Superior temporal gyrus (tissue), 1 donor: Measurements from ENCODE around the gene ATG5.
A peak's percentile ranks its signal among the peaks of the same experiment; 100 is the strongest.

Experiments used
- DNase-seq: peaks from one replicate; pipeline ENCODE4 v3.0.0-alpha.2; 2016; ENCODE audit errors: extremely low spot score

ATG5 gene

DNA sequence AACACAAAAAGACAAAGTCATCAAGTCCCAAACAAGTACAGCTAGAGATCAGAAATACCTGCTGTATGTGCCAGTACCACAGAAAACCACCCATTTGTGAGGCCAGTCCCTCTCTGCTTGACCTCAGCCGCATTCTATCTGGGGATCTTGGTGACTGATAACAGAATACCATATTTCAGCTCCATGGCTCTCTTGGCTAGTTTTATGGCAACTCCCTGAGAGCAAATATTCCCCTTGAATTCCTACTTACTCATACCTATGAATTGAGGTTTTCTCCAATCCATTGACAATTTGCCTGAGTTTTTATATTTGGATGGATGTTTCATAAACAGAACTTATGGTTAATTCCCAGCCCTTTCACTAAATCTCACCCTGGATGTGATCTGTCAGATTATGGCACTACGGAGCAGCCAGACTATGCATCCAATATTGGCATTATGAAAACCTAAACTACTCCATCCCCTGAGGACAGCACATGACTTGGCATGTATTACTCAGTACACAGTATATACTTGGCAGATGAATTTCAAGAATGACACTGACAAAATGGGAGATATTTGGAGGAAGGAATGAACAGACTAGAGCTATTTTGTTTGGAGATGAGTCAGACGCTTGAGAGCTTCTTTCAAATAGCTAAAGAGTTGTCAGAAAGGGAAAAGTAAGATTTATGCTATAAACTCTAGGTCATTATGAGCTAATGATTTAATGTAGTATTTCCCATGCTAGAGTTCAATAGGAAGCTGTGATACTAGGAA, 143.7 kb downstream of the ATG5 start:
- DNase-seq: no peak

DNA sequence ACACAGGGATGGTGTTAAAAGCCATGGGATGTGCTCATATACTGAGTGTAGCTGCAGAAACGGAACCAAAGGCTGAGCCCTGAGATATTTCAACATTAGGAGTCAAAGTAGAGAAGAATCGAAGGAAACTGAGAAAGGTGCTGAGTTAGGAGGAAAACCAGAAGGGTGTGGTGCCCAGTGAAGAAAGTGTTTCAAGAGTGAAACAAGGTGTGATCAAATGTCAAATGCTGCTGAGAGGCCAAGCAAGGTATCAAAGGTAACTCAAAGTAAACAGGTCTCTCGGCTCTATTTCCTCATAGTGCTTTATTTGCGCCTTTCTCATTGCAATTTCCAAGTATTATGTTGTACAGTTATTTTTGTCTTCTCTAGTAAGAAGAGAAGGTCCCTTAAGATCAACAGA, 145.4 kb downstream of the ATG5 start:
- no peak for DNase-seq

DNA sequence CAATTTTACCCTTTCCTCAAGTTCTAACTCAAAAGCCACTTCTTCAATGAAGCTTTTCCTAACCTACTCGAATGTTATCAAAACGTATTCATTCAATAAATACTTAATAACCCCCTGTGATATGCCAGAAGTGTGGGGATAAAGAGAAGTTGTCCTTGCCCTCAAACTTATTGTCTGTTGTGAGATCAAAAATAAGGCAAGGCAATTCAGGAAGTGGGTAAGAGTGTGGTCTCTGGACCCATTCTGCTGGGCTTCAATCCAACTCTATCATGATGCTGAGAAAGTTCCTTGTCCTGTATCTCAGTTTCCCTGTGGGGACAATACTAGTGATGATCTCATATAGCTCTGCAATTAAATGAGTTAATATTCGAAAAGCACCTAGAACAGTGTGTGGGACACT, 146.7 kb downstream of the ATG5 start:
- DNase-seq: no peak

DNA sequence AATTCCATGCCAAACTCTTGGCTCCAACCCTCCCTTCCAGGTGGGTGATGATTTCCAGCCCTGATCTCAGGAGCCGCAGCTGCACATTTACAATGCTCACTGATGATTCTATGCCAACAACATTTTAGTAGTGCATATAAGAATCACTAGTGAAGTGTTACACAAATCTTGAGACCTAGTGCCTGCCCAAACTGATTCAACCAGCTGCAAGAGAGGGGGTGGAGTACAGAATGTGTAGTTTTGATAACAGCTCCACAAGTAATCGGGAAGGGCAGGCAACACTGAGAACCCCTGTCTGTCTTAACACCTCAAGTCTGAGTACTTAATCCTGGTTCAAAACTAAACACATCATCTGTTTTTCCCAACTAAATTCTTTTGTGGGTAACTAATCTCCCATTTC, 147.8 kb downstream of the ATG5 start:
- DNase-seq: no peak

DNA sequence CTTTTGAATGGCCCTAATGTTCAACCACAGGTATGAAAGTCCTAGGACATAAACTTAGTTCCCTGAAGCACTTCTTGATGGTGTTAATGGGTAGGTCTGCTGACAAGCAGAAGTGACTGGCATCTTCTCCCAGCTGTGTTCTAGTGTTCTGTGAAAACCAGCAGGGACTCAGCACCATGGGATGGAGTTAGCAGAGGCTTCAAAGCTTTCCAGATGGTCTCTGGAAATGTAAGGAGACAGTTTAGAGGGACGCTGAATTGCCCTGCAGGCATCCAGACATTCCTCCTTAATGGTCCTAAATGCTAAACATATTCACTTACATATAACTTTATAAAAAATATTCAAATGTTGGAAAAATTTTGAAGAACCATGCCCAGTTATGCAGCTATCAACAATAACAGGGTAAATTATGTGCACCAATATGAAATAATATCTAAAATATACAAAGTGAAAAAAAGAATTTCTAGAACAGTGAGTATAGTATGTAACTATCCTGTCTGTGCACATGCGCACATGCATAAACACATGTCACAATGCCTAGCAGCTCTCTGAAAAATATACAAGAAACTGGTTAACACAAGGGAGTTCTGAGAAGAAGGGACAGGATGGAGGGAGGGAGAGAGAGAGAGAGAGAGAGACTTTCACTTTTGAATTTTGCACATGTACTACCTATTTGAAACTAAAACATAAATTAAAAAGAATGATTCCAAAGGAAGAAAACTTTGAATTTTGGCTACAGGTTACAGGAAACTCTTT, 152.3 kb downstream of the ATG5 start:
- no peak for DNase-seq

DNA sequence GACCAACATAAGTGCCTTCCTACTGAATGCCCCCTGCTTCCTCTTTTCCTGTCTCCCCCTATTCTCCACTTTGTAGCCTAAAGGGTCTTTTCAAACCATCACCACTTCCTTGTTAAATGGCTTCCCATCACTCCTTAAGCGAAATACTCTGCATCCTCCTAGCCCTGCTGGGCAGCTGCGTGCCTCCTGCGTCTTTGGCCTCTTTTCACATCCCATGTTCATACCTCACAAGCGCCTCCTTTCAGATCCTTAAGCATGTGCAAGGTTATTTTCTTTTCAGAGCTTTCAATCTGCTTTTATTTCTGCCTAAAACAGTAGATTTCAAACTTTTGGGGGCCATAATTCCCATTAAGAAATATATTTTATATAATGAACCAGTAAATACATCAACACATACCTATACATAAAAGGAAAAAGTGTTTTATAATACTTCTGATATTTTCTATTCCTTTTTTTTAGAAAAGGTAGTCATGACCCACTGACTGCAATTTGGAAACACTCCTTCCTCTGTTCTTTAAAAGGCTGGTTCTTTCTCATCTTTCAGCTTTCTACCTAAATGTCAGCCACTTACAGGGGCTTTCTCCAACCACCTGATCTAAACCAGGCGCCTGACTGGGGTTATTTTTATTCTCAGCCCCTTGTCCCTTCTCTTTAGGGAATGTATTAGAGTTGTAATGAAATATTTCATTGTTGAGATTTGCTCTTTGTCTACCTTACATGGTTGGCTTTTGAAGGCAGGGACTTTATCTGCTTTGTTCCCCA, 155.3 kb downstream of the ATG5 start:
- no peak for DNase-seq

DNA sequence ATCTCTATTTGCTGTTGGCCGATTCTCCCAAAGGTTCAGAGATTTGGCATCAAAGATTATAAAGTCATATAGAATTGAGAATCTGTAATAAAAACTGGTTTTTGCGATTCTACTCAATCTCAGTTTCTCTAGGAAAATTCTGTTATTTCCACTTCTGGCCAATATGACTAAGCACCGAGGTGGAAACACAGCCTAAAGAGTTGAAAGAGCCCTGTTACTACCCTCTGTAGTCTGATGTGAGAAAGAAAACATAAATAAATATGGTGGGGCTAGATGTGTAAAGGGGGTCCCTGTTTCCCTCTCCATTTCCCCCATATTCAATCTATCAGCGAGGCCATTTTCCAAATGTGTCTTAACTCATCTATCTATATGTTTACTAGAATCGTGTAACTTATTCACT, 156.0 kb downstream of the ATG5 start:
- no peak for DNase-seq

DNA sequence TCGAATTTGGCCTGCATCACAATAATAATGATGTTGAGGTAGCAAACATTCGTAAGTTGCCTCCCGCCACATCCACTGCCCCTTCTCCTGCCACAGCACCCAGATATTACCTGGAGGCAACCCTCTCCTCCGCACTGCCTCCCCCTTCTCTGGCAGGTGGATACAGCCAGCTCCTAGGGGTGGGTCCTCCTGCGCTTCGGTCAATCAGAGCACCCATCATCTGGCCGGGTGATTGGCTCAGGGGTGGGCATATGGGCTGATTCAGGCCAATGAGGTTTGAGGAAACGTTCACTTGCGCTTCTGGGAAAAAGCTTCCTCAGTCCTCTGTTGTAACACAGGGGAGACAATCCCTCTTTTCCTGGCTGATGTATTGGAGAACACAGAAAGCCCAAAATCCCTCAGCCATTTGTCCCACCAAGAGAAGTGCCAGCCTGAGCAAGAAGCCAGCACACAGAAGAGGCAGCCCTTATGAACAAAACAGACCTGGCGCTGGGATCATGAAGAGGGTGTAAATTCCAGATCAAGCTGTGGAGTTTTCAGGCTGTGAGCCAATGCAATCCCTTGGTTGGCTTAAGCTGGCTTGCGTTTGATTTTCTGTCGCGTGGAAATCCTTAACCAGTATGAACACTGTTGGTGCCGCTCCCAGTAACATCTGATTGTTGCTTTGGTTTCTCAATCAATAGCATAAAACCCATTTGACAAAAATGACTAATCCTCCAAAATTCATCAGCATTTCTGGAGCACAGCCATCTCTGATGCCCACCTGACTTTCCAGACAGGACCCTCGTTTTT, 157.3 kb downstream of the ATG5 start:
- DNase-seq: no peak

DNA sequence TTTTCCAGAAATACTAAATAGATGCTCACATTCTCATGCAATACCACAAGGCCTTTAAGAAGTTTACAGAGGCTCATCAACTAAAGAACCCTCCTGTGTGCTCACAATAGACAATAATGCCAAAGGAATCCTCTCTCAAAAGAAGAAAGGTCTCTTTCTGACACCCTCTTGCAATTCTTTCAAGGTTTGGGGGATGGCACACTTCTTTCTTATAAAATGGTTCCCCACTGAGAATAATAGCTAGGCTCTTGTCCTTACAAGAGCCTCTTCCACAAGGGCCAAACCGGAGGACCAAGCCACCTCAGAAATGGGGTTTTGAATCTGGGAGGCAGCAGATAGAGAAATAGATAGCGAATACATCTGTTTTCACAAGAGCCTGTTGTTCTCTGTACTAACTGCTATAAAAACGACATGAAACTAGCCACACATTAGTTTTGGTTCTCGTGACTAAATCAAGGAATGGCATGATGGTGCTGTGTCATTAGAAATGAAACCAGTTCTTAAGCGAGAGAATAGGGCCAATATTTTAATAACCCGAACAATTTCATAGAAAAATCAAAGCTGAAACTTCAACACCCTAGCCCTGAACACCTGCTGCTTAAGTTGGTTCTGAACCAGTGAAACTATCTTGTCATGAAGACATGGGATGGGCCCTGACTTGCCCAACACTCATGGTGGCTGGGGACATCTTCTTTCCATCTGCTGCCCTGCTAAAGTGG, 158.3 kb downstream of the ATG5 start:
- no peak for DNase-seq

DNA sequence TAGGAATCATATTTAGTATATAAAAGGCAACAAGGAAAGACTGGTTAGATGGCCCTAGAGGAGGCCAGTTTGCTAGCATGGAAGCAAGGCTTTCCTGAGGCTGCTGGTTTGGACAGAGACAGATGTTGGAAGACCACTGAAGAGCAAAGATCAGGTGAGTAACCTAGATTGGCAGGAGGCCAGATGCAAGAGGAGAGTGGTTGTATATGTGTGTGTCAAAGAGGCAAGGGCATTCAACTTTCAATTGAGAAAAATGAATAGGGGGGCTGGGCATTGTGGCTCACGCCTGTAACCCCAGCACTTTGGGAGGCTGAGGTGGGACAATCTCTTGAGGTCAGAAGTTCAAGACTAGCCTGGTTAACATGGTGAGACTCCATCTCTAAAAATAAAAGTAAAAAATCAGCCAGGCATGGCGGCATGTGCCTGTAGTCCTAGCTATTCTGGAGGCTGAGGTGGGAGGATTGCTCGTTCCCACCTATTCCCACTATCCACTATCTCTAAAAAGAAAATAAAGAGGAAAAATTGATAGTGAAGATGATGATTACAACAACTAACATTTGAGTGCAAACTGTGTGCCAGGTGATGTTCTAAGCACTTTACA, 159.6 kb downstream of the ATG5 start:
- no peak for DNase-seq

DNA sequence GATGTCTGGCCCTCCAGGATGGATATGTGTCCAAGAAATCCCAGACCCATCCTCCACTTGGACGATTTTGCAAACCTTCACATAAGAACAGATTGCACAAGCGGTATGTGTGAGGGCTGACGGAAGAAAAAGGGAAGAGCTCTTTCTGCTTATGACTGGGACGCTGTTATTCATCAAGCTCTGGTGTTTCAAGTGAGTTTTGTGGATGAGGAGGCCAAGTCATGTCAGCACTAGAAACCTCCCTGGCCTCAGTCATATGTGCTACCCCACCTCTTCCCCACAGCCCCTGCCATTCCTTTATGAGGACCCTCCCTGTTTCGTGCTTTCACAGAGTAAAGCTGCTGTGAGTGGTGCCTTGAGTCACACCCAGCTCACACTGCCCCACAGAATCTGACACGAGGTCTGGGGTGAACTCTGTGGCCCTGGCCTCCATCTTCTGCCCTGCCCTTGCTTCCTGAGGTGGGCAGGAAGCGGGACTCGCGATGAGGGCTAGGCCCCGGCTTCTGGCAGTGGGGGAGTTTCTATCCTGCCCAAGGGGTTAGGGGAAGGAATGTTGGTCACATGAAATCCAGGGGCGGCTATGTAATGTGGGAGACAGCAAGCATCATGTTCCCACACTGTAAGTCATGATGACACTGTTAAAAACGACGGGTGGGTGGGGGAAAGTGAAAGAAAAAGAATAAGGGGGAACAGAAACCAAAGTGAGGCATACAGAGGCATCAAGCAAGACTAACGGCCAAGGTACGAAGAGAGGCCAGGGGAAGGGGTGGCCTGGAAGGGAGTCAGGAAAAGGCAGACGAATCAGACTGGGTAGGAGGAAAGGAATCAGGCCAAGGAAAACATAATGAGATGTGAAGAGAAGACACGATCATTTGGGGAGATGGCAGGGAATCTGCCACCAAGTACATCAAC, 161.3 kb downstream of the ATG5 start:
- peak; percentile 64 for DNase-seq

DNA sequence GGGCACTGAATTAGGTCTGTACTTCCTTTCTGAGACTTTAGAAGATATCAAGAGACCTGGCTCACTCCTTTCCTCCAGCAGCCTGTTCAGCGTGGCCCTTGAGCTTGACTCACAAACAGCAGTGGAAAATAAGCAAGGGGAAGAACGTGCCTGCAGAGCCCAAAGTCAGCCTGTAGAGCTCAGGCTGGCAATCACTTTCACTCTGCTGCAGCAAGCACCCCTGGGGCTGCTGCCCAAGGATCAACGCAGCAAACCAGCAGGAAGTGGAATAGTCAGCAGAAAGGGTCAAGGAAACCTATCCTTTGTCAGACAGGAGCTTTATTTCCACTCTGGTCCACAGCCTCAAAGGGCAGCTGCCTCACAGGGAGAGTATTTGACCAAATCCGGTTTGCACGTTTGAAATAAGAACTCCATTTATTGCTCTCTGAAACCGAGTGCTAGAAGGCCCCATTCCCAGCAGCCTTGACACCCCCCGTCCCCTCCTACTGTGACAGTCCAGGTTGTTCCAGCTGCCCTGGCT, 162.1 kb downstream of the ATG5 start:
- DNase-seq: no peak

DNA sequence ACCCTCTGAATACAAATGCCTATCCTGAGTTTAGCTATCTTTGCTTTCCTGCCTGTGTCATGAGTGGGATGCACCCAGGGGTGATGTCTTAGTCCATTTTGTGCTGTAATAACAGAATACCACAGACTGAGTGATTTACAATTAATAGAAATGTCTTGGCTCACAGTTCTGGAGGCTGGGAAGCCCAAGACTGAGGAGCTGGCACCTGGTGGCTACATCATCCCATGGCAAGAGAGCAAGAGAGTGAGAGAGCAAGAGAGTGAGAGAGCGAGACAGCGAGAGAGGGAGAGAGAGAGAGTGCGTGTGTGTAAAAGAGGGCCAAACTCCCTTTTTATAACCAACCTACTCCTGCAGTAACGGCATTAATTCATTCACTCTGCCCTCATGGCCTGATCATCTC, 162.6 kb downstream of the ATG5 start:
- no peak for DNase-seq

DNA sequence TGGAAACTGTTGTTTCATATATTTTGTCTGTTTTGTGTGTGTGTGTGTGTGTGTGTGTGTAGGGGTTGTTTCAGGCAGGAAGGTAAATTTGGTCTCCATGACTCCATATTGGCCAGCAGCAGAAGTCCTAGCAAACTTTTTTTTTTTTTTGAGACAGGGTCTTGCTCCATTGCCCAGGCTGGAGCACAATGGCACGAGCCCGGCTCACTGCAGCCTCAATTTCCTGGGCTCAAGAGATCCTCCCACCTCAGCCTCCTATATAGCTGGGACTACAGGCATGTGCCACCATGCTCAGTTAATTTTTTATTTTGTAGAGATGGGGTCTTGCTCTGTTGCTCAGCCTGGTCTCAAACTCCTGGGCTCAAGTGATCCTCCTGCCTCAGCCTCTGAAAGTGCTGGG, 163.7 kb downstream of the ATG5 start:
- no peak for DNase-seq

DNA sequence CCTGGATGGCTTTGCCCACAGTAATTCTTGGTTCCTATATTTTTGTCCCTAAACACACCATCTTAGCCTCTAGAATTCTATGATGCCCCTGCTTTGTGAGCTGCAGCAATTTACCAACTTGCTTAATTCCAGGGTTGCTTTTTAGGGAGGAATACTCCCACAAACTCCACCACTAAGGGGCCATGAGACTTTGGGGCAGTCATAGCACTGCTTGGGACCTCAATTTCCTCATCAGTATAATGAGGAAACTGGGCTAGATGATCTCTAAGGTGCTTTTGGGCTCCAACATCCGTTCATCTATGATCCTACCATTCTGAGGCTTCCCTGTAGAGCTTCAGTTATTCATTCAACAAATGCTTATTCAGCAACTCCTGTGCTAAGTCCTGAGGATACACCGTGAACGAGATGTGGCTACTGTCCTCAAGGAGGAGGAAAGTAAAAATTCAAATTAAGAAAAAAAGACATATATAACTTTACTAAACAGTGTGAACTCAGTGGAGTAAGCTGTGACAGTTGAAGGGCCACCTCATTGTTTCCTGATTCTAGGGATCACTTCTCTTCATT, 164.2 kb downstream of the ATG5 start:
- DNase-seq: no peak

DNA sequence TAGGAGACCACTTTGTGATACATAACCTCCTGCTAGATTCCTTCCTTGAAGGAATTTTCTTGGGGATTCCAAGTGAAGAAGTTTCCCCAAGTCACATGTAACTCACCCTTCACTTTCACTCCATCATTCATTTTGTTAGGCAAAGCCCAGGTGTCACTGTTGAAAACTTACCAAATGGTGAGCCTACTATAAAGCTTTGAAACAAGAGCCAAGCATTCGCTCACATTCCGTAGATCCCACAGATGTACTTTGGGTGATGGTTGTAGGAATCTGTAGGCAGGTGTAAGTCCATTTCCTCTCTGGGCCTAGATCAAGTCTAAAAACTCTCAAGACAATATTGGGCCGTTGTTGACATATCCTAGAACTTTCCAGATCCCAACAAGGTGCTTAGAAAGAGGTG, 165.4 kb downstream of the ATG5 start:
- no peak for DNase-seq

DNA sequence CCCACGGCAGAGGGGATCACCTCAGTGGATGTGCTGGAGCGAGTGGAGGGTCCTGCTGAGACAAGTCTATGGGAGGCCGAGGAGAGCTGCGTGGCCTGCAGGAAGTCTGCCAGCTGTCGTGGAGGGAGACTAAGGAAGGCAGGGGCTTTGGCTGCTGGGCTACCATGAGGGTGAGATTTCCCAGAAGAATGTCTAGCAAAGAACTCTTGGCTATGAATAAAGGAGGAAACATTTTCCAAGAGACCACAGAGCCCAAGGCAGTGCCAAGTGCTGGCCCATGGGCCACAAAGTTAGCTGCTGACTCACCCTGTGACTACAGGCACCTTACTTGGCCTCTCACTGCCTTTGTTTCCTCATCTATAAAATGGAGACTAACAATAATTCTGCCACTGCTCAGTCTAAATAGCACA, 166.0 kb downstream of the ATG5 start:
- DNase-seq: no peak

DNA sequence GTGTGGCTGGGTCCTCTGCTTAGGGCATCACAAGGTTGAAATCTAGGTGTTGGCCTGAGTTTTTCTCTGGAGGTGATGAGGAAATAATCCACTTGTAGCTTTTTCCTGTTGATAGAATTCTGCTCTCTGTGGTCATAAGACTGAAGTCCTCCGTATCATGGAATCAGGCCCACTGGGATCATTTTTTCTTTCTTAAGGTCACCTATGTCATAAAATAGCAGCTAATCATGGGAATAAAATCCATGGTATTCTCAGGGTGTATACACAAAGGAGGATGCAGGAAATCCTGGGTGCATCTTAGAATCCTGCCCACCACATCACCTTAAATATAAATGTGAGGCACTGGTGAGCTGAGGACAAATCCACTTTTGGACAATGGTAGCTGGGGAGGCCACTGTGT, 166.7 kb downstream of the ATG5 start:
- no peak for DNase-seq

DNA sequence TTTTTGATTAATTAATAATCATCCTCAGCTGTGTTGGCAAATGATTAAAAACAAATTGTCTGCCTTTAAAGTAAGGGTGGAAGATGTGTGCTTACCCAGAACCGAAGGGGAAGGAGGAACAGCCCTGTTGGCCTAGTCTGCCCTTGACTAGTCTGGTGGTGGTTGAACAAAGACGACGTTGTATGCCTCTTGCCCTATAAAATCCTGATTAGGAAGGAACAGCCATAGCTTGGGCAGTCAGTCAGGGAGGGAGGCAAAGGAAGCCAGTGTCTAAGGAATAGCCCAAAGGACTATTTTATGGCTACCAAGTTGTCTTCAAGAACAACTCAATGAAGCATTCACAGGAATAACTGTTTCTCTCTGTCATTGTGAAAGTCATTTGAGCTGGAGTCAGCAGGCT, 168.7 kb downstream of the ATG5 start:
- no peak for DNase-seq
